GM12873 (cell line): Measurements from ENCODE around the gene HAND1.

ENCODE experiments used
- TF ChIP-seq, protein P1 (sequence below): IDR thresholded peaks from 2 replicates; pipeline ENCODE4 v1.5.1; 2012; ENCODE audit warnings: low read depth, mild to moderate bottlenecking, moderate library complexity, low read length, control low read depth; ENCODE audit not compliant: insufficient read depth; ENCODE audit errors: missing control alignments

Gene HAND1

DNA sequence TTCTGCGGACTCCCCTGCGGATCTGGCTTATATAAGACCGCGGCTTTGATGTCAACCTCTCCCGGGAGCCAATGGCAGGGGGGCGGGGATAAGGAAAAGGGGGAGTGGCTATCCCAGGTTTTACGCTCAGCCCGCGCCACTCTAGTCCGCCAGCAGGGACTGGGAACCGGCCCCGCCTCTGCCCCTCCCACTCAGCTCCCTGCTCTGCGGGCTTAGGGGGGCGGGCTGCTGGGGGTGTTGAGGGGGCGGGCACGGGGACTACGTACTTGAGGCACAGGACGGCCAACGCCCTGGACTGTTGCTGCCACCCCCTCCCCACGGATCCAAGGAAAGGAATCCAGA is at the start of gene HAND1:
TSS of gene HAND1 (minus strand) at position 4 of the 342 bp plus-strand sequence. CDS start 219 bp downstream, outside the sequence.
- TF ChIP-seq, protein P1, sequence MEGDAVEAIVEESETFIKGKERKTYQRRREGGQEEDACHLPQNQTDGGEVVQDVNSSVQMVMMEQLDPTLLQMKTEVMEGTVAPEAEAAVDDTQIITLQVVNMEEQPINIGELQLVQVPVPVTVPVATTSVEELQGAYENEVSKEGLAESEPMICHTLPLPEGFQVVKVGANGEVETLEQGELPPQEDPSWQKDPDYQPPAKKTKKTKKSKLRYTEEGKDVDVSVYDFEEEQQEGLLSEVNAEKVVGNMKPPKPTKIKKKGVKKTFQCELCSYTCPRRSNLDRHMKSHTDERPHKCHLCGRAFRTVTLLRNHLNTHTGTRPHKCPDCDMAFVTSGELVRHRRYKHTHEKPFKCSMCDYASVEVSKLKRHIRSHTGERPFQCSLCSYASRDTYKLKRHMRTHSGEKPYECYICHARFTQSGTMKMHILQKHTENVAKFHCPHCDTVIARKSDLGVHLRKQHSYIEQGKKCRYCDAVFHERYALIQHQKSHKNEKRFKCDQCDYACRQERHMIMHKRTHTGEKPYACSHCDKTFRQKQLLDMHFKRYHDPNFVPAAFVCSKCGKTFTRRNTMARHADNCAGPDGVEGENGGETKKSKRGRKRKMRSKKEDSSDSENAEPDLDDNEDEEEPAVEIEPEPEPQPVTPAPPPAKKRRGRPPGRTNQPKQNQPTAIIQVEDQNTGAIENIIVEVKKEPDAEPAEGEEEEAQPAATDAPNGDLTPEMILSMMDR: no peak

DNA sequence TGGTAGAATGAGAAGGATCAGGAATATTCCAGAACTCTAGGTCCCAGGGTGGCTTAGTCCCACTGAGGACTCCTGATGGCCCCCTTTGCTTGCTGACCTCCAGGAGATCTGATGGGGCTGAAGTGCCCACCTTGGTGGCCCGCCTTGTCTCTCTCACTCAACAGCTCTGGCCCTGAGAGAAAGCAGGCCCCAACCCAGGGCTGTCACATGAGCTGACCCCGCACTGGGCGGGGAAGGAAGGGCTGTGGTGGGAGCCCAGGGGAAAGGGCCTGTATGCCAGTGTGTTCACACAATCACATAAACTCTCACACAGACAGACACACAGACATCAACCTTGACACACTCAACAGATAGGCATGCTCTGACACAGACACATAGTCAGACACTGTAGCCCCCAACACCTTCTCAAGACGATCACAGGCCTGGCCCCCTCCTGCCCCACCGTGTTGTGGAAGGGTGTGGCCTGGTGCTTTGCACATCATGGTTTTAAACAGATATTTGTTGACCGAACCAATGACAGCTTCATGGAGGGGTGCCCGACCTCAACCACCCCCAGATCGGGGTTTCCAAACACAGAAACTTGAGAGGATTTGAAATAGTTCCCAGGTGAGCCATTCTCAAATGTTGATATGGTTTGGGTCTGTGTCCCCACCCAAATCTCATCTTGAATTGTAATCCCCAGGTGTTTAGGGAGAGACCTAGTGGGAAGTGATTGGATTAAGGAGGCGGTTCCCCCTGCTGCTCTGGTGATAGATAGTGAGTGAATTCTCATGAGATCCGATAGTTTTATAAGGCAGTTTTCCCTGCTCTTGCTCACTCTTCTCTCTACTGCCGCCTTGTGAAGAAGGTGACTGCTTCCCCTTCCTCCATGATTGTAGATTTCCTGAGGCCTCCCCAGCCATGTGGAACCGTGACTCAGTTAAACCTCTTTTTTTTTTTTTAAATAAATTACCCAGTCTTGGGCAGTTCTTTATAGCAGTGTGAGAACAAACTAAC is 48.5 kb upstream of the HAND1 start:
- TF ChIP-seq, protein P1: no peak

DNA sequence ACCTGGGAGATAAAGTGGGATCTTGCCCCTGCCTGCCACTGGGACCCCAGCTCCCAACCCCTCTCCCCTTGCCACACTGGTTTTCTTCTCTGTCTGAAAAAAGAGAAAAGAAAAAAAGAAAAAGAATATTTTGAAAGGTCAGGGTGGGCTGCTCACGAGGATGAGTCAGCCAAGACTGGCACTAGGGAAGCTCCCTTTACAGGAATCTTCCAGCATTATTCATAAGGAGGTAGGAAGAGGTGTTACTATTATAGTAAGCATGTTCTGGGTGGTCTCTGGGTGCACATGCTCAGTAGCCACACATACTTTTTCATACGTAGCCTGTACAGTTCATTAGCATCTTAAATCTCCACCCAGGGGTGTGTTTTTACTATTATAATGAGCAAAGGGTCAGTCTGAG is 46.8 kb upstream of the HAND1 start:
- TF ChIP-seq, protein P1: no peak

DNA sequence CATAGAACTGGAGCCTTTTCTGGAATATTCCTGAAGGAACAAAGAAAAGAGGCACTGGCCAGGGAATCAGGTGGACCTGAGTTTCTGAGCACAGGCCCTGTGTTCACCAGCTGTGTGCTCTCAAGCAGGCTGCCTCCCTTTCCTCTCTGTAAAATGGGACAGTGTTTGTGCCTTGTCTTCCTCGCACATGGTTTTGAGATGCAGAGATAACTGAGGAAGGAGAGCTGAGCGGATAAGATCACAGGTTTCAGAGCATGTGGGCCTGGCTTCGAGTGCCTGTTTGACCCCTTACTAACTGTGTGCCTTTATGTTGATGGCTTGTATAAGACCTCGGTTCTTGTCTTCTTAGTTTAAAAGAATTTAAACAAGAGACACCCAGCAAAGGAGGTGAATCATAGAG is 46.2 kb upstream of the HAND1 start:
- TF ChIP-seq, protein P1: no peak

DNA sequence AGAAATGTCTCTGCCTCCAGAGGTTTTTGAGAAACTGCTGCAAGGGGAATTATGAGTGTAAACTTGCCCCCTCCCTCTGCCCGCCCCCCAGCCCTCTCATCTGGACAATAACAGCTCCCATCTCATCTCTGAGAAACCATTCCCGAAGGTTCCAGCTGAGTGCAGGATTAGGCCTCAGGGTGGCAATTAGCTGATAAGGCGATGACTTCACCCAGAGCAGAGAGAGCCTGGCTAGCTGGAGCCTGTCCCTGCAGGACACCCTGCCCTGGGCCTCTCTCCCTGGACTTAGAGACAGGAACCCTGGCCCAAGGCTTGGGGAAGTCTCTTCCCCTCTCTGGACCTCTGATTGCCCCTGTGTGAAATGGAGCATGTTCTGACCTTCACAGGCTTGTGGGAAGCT is 45.7 kb upstream of the HAND1 start:
- TF ChIP-seq, protein P1: no peak

DNA sequence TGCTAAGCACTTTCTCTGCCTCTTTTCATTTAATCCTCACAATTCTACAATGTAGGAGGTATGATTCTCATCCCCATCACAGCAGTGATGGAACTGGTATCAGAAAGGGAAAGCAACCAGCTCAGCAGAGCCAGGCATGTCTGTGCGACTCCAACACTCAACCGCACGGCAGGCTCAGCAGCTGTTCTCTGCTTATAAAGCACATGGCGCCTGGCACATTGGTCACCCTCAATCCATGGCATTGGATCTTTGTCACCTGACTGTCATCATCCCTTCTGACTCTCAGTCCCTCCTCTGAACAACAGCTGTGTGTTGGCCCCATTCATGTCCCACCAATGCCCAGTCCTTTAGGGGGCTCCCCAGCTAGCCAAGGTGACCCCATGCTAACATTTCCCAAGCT is 45.1 kb upstream of the HAND1 start:
- TF ChIP-seq, protein P1: no peak

DNA sequence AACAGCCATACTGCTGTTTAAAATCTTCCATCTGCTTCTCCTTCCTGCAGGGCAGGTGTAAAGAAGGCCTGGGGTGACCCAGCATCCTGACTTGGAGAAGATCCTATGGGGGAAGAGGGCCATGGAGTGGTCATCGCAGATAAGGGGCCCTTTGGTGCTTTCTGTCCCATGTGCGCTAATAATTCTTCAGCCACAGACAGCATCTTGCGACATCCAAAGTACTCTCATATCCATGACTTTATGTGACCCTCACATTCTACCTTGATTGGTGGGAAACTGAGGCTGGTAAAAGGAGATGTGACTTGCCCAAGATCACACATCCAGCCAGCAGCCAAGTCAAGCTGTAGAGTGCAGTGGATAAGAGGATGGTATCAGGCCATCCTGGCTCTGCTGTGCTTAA is 44.3 kb upstream of the HAND1 start:
- TF ChIP-seq, protein P1: no peak
